ENCODE measurements around the gene MYO3B. TPM values are rescaled to one million over a fixed set of nuclear protein-coding genes. Genes with fewer than 3 reads are reported as not detected.

Gene MYO3B
- total RNA-seq, 2 donors from 2014 or later = 5.2 to 10.9 TPM

DNA sequence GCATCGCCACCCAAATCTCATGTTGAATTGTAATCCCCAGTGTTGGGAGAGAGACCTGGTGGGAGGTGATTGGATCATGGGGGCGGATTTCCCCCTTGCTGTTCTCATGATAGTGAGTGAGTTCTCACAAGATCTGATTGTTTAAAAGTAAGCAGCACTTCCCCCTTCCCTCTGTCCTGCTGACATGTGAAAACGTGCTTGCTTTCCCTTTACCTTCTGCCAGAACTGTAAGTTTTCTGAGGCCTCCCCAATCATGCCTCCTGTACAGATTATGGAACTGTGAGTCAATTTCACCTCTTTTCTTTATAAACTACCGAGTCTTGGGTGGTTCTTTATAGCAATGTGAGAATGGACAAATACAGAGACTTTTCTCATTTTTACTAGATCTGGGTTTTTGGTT lies 375.8 kb downstream of the MYO3B start:
- Mint-ChIP-seq H3K27me3 (ENCODE audit: insufficient read depth) (peaks cover 3% of the 10 kb centered on the region), H3K9me3 (peaks cover 34% of the 10 kb centered on the region), H3K4me3 (no peak overlapping the region), H3K36me3 (ENCODE audit: low read depth) (peaks cover 27% of the 10 kb centered on the region), H3K4me1 (peaks cover 3% of the 10 kb centered on the region), H3K27ac (no peak overlapping the region)
- Histone ChIP-seq H3K4me3 (ENCODE audit: low read length) (peak overlapping the region; percentile 32), H3K27ac (ENCODE audit: low read depth, low read length) (no peak overlapping the region), H3K36me3 (ENCODE audit: control insufficient read depth, insufficient read depth, low read length) (no peaks in the 10 kb centered on the region), H3K9ac (ENCODE audit: extremely low read depth, low read length, poor library complexity, severe bottlenecking) (no peak overlapping the region), H3K27me3 (ENCODE audit: control insufficient read depth, insufficient read depth, low read length, poor library complexity, severe bottlenecking) (no peaks in the 10 kb centered on the region), H3K9me3 (ENCODE audit: control insufficient read depth, low read length) (peaks cover 21% of the 10 kb centered on the region), H3K4me1 (ENCODE audit: control insufficient read depth, insufficient read depth, low read length) (no peaks in the 10 kb centered on the region)
- TF ChIP-seq, protein P1, sequence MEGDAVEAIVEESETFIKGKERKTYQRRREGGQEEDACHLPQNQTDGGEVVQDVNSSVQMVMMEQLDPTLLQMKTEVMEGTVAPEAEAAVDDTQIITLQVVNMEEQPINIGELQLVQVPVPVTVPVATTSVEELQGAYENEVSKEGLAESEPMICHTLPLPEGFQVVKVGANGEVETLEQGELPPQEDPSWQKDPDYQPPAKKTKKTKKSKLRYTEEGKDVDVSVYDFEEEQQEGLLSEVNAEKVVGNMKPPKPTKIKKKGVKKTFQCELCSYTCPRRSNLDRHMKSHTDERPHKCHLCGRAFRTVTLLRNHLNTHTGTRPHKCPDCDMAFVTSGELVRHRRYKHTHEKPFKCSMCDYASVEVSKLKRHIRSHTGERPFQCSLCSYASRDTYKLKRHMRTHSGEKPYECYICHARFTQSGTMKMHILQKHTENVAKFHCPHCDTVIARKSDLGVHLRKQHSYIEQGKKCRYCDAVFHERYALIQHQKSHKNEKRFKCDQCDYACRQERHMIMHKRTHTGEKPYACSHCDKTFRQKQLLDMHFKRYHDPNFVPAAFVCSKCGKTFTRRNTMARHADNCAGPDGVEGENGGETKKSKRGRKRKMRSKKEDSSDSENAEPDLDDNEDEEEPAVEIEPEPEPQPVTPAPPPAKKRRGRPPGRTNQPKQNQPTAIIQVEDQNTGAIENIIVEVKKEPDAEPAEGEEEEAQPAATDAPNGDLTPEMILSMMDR (conservative IDR thresholded peaks at IDR 0.05) = no peak
- no peak for DNase-seq
- WGBS, 2 experiments (ENCODE audit: insufficient coverage in 1 of 2, insufficient read length in 1 of 2) = 81% methylated on average over 4 of the region's 4 CpGs; no CpG with 5 or more reads in 1 of the 2 experiments

DNA sequence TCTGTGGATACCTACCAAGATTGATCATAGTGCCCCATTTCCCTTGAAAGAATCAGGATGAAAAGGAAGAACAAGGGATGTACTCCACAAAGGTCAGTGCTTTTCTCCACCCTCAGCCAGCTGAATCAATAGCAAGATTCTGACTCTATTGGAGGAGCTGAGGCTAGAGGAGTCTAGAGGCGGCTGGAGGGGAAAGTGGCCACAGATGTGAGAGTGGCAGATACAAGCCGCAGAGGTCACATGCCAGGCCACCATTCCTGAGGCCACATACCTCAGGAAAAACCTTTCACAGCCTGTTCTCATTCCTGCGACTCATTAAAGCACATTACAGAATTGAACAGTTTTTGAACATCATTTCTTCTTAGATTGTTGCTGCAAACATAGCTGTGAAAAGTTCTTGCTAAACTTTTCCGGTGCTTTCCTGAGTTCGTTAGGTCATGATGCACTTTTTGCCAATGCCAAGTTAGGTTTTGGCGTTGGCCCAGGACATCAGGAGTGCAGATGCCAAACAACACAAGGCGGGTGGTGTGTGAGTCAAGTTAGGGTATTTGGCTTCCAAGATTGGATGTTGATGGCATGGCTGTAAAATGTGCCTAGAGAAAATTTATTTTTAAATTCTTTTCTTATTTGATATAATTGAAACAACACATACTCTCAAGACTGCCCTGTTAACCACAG lies 376.5 kb downstream of the MYO3B start:
- DNase-seq = no peak
- Mint-ChIP-seq H3K9me3 (peaks cover 34% of the 10 kb centered on the region), H3K27ac (no peak overlapping the region), H3K4me3 (no peak overlapping the region), H3K4me1 (no peaks in the 10 kb centered on the region), H3K27me3 (ENCODE audit: insufficient read depth) (peaks cover 3% of the 10 kb centered on the region), H3K36me3 (ENCODE audit: low read depth) (peaks cover 27% of the 10 kb centered on the region)
- WGBS, 2 experiments (ENCODE audit: insufficient coverage in 1 of 2, insufficient read length in 1 of 2) = 93 to 96% methylated on average over 4 to 7 of the region's 7 CpGs
- no peaks in the 10 kb centered on the region for H3K4me1 ChIP-seq (ENCODE audit: control insufficient read depth, insufficient read depth, low read length)
- H3K27me3 ChIP-seq (ENCODE audit: control insufficient read depth, insufficient read depth, low read length, poor library complexity, severe bottlenecking) = no peaks in the 10 kb centered on the region
- H3K36me3 ChIP-seq (ENCODE audit: control insufficient read depth, insufficient read depth, low read length) = no peaks in the 10 kb centered on the region
- no peak overlapping the region for H3K9ac ChIP-seq (ENCODE audit: extremely low read depth, low read length, poor library complexity, severe bottlenecking)
- H3K27ac ChIP-seq (ENCODE audit: low read depth, low read length) = no peak overlapping the region
- TF ChIP-seq, protein P1 (conservative IDR thresholded peaks at IDR 0.05) = no peak
- peaks cover 21% of the 10 kb centered on the region for H3K9me3 ChIP-seq (ENCODE audit: control insufficient read depth, low read length)
- no peak overlapping the region for H3K4me3 ChIP-seq (ENCODE audit: low read length)

DNA sequence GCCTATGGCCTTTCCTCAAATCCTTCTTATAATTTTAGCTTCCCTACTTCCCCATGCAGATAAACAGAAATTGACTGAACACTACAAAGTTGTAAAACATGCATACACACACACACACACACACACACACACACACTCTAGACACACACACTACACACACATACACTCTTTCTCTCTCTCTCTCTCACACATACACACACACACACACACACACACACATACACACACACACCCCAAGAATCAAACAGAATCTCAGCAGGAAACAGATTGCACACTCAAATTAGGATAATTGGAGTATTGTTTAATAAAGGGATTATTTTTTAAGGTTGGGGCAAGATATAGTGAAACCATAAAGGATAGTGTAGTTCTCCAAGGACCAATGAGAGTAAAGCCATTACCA lies 385.0 kb downstream of the MYO3B start:
- TF ChIP-seq, protein P1 (conservative IDR thresholded peaks at IDR 0.05) = no peak
- H3K9me3 ChIP-seq (ENCODE audit: control insufficient read depth, low read length) = no peaks in the 10 kb centered on the region
- no peak overlapping the region for H3K4me3 Mint-ChIP-seq
- no peak overlapping the region for H3K27ac ChIP-seq (ENCODE audit: low read depth, low read length)
- H3K27me3 Mint-ChIP-seq (ENCODE audit: insufficient read depth) = no peaks in the 10 kb centered on the region
- no peak overlapping the region for H3K4me3 ChIP-seq (ENCODE audit: low read length)
- no peaks in the 10 kb centered on the region for H3K4me1 ChIP-seq (ENCODE audit: control insufficient read depth, insufficient read depth, low read length)
- no peaks in the 10 kb centered on the region for H3K36me3 ChIP-seq (ENCODE audit: control insufficient read depth, insufficient read depth, low read length)
- H3K9me3 Mint-ChIP-seq = no peaks in the 10 kb centered on the region
- no peak overlapping the region for H3K27ac Mint-ChIP-seq
- H3K36me3 Mint-ChIP-seq (ENCODE audit: low read depth) = no peaks in the 10 kb centered on the region
- no peak for DNase-seq
- H3K9ac ChIP-seq (ENCODE audit: extremely low read depth, low read length, poor library complexity, severe bottlenecking) = no peak overlapping the region
- no peaks in the 10 kb centered on the region for H3K27me3 ChIP-seq (ENCODE audit: control insufficient read depth, insufficient read depth, low read length, poor library complexity, severe bottlenecking)
- no peaks in the 10 kb centered on the region for H3K4me1 Mint-ChIP-seq
